CD4-positive, alpha-beta T cell treated with Interleukin-15 for 4 hours (primary cell): ENCODE measurements around the gene CYSRT1.

Source experiments
- DNase-seq: peaks from one replicate; pipeline ENCODE4 v3.0.0-alpha.2; 2020; ENCODE audit warnings: low spot score

Gene CYSRT1

GRCh38 chr9:137272241-137273094 is 47.5 kb downstream of the CYSRT1 start:
- DNase-seq = no peak

- DNase-seq = no peak
These were observed 48.1 kb downstream of the CYSRT1 start for GRCh38 chr9:137273095-137273490.

- DNase-seq = no peak
These were observed 48.8 kb downstream of the CYSRT1 start for GRCh38 chr9:137273611-137274320.

- DNase-seq = no peak
These were observed 50.2 kb downstream of the CYSRT1 start for GRCh38 chr9:137275203-137275587.
